ENCODE results near the gene SCD. TPM values are rescaled to one million over a fixed set of nuclear protein-coding genes. Genes with fewer than 3 reads are reported as not detected.

Gene SCD
- total and polyA plus RNA-seq, 2 experiments from 2014 or later: 19.5 TPM

GRCh38 chr10:100333106-100333505 is 13.9 kb upstream of the SCD start:
- in situ Hi-C loops (cut with MboI): loop anchor here (25.0 kb wide), 1 partner anchor 554 kb away; no protein-coding TSS in a partner anchor
- TF ChIP-seq EZH2 (IDR thresholded peaks at IDR 0.05; ENCODE audit: insufficient read depth, poor library complexity, severe bottlenecking) (no peak), EZH2phosphoT487 (IDR thresholded peaks at IDR 0.05; ENCODE audit: insufficient read depth, low read depth) (no peak)
- no peak for DNase-seq

GRCh38 chr10:100333661-100334440 is 13.2 kb upstream of the SCD start:
- H4K20me1 ChIP-seq (ENCODE audit: insufficient read depth): no peaks in the 10 kb centered on the region
- H3K27ac ChIP-seq: no peak overlapping the region
- in situ Hi-C loops (cut with MboI): loop anchor here (25.0 kb wide), 1 partner anchor 553 kb away; no protein-coding TSS in a partner anchor
- TF ChIP-seq EZH2phosphoT487 (IDR thresholded peaks at IDR 0.05; ENCODE audit: insufficient read depth, low read depth): no peak
- TF ChIP-seq EZH2 (IDR thresholded peaks at IDR 0.05; ENCODE audit: insufficient read depth, poor library complexity, severe bottlenecking): no peak
- DNase-seq: peak; percentile 19
- WGBS, 2 experiments (ENCODE audit: low coverage in 1 of 2, low lambda C conversion rate in 2 of 2, missing lambda C conversion rate in 2 of 2): 27 to 45% methylated on average over 2 of the region's 2 CpGs
- H3K36me3 ChIP-seq (ENCODE audit: low read depth): no peaks in the 10 kb centered on the region
- H3K9me3 ChIP-seq (ENCODE audit: low read depth): no peaks in the 10 kb centered on the region
- H3K9me2 ChIP-seq (ENCODE audit: insufficient read depth): no peaks in the 10 kb centered on the region
- no peaks in the 10 kb centered on the region for H3K79me2 ChIP-seq (ENCODE audit: insufficient read depth)
- H3K4me2 ChIP-seq (ENCODE audit: unreplicated experiment): no peak overlapping the region
- H3K4me3 ChIP-seq: no peak overlapping the region
- H3F3A ChIP-seq (ENCODE audit: insufficient read depth): no peaks in the 10 kb centered on the region
- no peaks in the 10 kb centered on the region for H3K4me1 ChIP-seq (ENCODE audit: insufficient read depth)
- H3K27me3 ChIP-seq (replicated peaks; ENCODE audit: insufficient read depth): peaks cover 47% of the 10 kb centered on the region
- H2AFZ ChIP-seq: no peak overlapping the region
- H3K9ac ChIP-seq: no peak overlapping the region

More at GRCh38 chr10:100333106-100333505, 13.9 kb upstream of the SCD start:
- Histone ChIP-seq H3K4me3 (no peak overlapping the region), H3K36me3 (ENCODE audit: low read depth) (no peaks in the 10 kb centered on the region), H3K79me2 (ENCODE audit: insufficient read depth) (no peaks in the 10 kb centered on the region), H3K27me3 (replicated peaks; ENCODE audit: insufficient read depth) (peaks cover 53% of the 10 kb centered on the region), H2AFZ (no peak overlapping the region), H3K4me1 (ENCODE audit: insufficient read depth) (no peaks in the 10 kb centered on the region), H3K9ac (no peak overlapping the region), H3K4me2 (ENCODE audit: unreplicated experiment) (no peak overlapping the region), H3F3A (ENCODE audit: insufficient read depth) (no peaks in the 10 kb centered on the region), H4K20me1 (ENCODE audit: insufficient read depth) (no peaks in the 10 kb centered on the region), H3K27ac (no peak overlapping the region), H3K9me3 (ENCODE audit: low read depth) (no peaks in the 10 kb centered on the region), H3K9me2 (ENCODE audit: insufficient read depth) (no peaks in the 10 kb centered on the region)
- 13 to 21% methylated on average over 4 of the region's 4 CpGs for WGBS, 2 experiments (ENCODE audit: low coverage in 1 of 2, low lambda C conversion rate in 2 of 2, missing lambda C conversion rate in 2 of 2)

- Histone ChIP-seq H3K9me2 (ENCODE audit: insufficient read depth) (no peaks in the 10 kb centered on the region), H3K27me3 (replicated peaks; ENCODE audit: insufficient read depth) (peaks cover 40% of the 10 kb centered on the region), H3F3A (ENCODE audit: insufficient read depth) (no peaks in the 10 kb centered on the region), H3K27ac (no peak overlapping the region), H2AFZ (no peak overlapping the region), H3K4me1 (ENCODE audit: insufficient read depth) (no peaks in the 10 kb centered on the region), H3K9ac (no peak overlapping the region), H3K79me2 (ENCODE audit: insufficient read depth) (no peaks in the 10 kb centered on the region), H3K9me3 (ENCODE audit: low read depth) (no peaks in the 10 kb centered on the region), H3K4me2 (ENCODE audit: unreplicated experiment) (no peak overlapping the region), H3K4me3 (no peak overlapping the region), H3K36me3 (ENCODE audit: low read depth) (no peaks in the 10 kb centered on the region), H4K20me1 (ENCODE audit: insufficient read depth) (no peaks in the 10 kb centered on the region)
- no peak for TF ChIP-seq EZH2 (IDR thresholded peaks at IDR 0.05; ENCODE audit: insufficient read depth, poor library complexity, severe bottlenecking)
- TF ChIP-seq EZH2phosphoT487 (IDR thresholded peaks at IDR 0.05; ENCODE audit: insufficient read depth, low read depth): no peak
- DNase-seq: no peak
- WGBS, 2 experiments (ENCODE audit: low coverage in 1 of 2, low lambda C conversion rate in 2 of 2, missing lambda C conversion rate in 2 of 2): 69 to 71% methylated on average over 9 of the region's 9 CpGs
- in situ Hi-C loops (cut with MboI): loop anchor here (25.0 kb wide), 1 partner anchor 553 kb away; no protein-coding TSS in a partner anchor
These were observed 12.3 kb upstream of the SCD start for GRCh38 chr10:100334762-100335161.

- no peaks in the 10 kb centered on the region for H3K4me1 ChIP-seq (ENCODE audit: insufficient read depth)
- H3K9ac ChIP-seq: no peak overlapping the region
- in situ Hi-C loops (cut with MboI): loop anchor here (25.0 kb wide), 1 partner anchor 549 kb away; no protein-coding TSS in a partner anchor
These were observed 8.5 kb upstream of the SCD start for GRCh38 chr10:100338434-100339036.

More at GRCh38 chr10:100338434-100339036, 8.5 kb upstream of the SCD start:
- peaks cover 10% of the 10 kb centered on the region for H3K27me3 ChIP-seq (replicated peaks; ENCODE audit: insufficient read depth)
- H3K9me2 ChIP-seq (ENCODE audit: insufficient read depth): no peaks in the 10 kb centered on the region
- no peaks in the 10 kb centered on the region for H3K36me3 ChIP-seq (ENCODE audit: low read depth)
- H3K4me2 ChIP-seq (ENCODE audit: unreplicated experiment): no peak overlapping the region
- no peak overlapping the region for H2AFZ ChIP-seq
- no peak overlapping the region for H3K27ac ChIP-seq
- peak; percentile 75 for DNase-seq
- H3K9me3 ChIP-seq (ENCODE audit: low read depth): no peaks in the 10 kb centered on the region
- TF ChIP-seq EZH2 (IDR thresholded peaks at IDR 0.05; ENCODE audit: insufficient read depth, poor library complexity, severe bottlenecking) (no peak), EZH2phosphoT487 (IDR thresholded peaks at IDR 0.05; ENCODE audit: insufficient read depth, low read depth) (no peak)
- no peaks in the 10 kb centered on the region for H3F3A ChIP-seq (ENCODE audit: insufficient read depth)
- no peaks in the 10 kb centered on the region for H3K79me2 ChIP-seq (ENCODE audit: insufficient read depth)
- WGBS, 2 experiments (ENCODE audit: low coverage in 1 of 2, low lambda C conversion rate in 2 of 2, missing lambda C conversion rate in 2 of 2): 31 to 33% methylated on average over 4 of the region's 4 CpGs
- no peaks in the 10 kb centered on the region for H4K20me1 ChIP-seq (ENCODE audit: insufficient read depth)
- no peak overlapping the region for H3K4me3 ChIP-seq
